ENCODE results near the gene RAET1G. TPM values are rescaled to one million over a fixed set of nuclear protein-coding genes. Genes with fewer than 3 reads are reported as not detected.
"Not testable (repeated sequence)": the region's sequence is repeated elsewhere in the genome, so short reads cannot be mapped to it uniquely, and the experiment has no call there.

The RAET1G gene, protein sequence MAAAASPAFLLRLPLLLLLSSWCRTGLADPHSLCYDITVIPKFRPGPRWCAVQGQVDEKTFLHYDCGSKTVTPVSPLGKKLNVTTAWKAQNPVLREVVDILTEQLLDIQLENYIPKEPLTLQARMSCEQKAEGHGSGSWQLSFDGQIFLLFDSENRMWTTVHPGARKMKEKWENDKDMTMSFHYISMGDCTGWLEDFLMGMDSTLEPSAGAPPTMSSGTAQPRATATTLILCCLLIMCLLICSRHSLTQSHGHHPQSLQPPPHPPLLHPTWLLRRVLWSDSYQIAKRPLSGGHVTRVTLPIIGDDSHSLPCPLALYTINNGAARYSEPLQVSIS
- 10.1 and 14.6 TPM in 2 replicates for polyA plus RNA-seq (2011; rRNA removed)
- 7.5 and 8.2 TPM in 2 replicates for polyA plus RNA-seq (2012; cell fraction: cytosol; rRNA removed)
- 10.8 and 11.0 TPM in 2 replicates for polyA plus RNA-seq (2012; cell fraction: nucleus; rRNA removed)
- polyA plus RNA-seq (2017; fragmentation: RNase III; extraction: RNeasy Plus Mini Kit Qiagen cat#74134 plus additional on column Dnase treatment) = 15.5 to 29.8 TPM (median 24.4 TPM) in 3 replicates
- polyA minus RNA-seq (2011; rRNA and poly(A)+ RNA removed) = 4.9 and 6.5 TPM in 2 replicates

DNA sequence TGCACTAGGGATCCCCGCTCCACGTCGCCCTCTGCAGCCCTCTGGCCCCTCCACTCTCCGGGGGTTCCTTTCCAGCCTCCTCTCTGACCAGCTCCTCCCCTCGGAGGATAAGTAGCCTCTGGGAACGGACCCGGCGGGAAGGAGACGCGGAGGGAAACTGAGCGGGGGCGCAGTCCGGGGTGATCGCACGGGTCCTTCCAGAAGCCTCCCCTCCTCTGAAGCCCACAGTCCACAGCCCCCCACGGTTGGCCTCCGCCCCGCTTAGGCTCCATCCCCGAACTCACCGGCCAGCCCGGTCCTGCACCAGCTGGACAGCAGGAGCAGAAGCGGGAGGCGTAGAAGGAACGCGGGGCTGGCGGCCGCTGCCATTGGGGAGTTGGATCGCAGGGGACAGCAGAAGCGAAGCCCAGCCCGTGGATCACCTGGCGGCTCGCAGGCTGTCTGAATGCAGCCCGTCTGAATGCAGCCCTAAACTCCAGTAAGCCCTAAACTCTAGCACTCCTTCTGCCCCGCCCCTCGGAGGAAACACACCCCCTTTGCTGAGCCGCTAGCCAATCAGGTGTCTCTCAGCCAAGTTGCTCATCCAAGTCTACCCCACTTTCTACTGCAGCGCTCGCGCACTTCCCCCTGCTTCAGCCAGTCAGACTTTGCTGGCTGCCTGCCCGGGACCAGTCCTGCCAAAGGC lies at the start of gene RAET1G:
Gene RAET1G, minus strand, starts transcription at position 480 of the 685 bp plus-strand sequence. Its CDS starts 111 bp downstream, at position 369.
- ATAC-seq (peak; percentile 90 to 92), DNase-seq (ENCODE audit: low read depth in 1 of 2, low spot score in 1 of 2) (peak; percentile 81 to 87), FAIRE-seq (no peak)
- Histone ChIP-seq H3K4me1 (peaks cover 11% of the 10 kb centered on the region; the same call in 1 of the 3 replicates), H3K27ac (peak within 1 kb of the TSS; percentile 56 to 85; a peak in 5 of 6 replicates), H3K4me3 (peak within 1 kb of the TSS; percentile 65), H3K9me3 (no peaks in the 10 kb centered on the region), H3K4me2 (peak within 1 kb of the TSS; percentile 79)
- TF ChIP-seq, protein P1, sequence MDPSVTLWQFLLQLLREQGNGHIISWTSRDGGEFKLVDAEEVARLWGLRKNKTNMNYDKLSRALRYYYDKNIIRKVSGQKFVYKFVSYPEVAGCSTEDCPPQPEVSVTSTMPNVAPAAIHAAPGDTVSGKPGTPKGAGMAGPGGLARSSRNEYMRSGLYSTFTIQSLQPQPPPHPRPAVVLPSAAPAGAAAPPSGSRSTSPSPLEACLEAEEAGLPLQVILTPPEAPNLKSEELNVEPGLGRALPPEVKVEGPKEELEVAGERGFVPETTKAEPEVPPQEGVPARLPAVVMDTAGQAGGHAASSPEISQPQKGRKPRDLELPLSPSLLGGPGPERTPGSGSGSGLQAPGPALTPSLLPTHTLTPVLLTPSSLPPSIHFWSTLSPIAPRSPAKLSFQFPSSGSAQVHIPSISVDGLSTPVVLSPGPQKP (IDR thresholded peaks at IDR 0.05; ENCODE audit: low read depth, low read length) = no peak
- TF ChIP-seq, protein P2, sequence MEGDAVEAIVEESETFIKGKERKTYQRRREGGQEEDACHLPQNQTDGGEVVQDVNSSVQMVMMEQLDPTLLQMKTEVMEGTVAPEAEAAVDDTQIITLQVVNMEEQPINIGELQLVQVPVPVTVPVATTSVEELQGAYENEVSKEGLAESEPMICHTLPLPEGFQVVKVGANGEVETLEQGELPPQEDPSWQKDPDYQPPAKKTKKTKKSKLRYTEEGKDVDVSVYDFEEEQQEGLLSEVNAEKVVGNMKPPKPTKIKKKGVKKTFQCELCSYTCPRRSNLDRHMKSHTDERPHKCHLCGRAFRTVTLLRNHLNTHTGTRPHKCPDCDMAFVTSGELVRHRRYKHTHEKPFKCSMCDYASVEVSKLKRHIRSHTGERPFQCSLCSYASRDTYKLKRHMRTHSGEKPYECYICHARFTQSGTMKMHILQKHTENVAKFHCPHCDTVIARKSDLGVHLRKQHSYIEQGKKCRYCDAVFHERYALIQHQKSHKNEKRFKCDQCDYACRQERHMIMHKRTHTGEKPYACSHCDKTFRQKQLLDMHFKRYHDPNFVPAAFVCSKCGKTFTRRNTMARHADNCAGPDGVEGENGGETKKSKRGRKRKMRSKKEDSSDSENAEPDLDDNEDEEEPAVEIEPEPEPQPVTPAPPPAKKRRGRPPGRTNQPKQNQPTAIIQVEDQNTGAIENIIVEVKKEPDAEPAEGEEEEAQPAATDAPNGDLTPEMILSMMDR (IDR thresholded peaks at IDR 0.05) = 0 out of 3 replicates have a peak, but pooled peaks have one; percentile 6
- no peak for TF ChIP-seq CHD4 (IDR thresholded peaks at IDR 0.05; ENCODE audit: borderline replicate concordance)
- no peak for TF ChIP-seq EHF (CRISPR knock-in tag; IDR thresholded peaks at IDR 0.05)
- TF ChIP-seq MYC (IDR thresholded peaks at IDR 0.05; ENCODE audit: borderline replicate concordance, low read length) = no peak
- TF ChIP-seq HOXB5 (CRISPR knock-in tag; IDR thresholded peaks at IDR 0.05) = no peak
- TF ChIP-seq RCOR1 (IDR thresholded peaks at IDR 0.05; ENCODE audit: low read depth, low read length) = no peak
- no peak for TF ChIP-seq KDM5A (IDR thresholded peaks at IDR 0.05)
- TF ChIP-seq, protein P3, sequence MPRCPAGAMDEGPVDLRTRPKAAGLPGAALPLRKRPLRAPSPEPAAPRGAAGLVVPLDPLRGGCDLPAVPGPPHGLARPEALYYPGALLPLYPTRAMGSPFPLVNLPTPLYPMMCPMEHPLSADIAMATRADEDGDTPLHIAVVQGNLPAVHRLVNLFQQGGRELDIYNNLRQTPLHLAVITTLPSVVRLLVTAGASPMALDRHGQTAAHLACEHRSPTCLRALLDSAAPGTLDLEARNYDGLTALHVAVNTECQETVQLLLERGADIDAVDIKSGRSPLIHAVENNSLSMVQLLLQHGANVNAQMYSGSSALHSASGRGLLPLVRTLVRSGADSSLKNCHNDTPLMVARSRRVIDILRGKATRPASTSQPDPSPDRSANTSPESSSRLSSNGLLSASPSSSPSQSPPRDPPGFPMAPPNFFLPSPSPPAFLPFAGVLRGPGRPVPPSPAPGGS (IDR thresholded peaks at IDR 0.05) = no peak
- peak; percentile 37; the same call in 1 of the 2 replicates for TF ChIP-seq POLR2A (IDR thresholded peaks at IDR 0.05; ENCODE audit: low read length)
- CTCF ChIA-PET = interaction anchor here (1.0 to 1.1 kb wide), 4 partner anchors 28 to 88 kb away, joined by 3 to 6 read pairs (median 3); no protein-coding TSS in a partner anchor
- POLR2A ChIA-PET = no interaction called here
- WGBS (ENCODE audit: missing lambda C conversion rate) = 1% methylated on average over 7 of the region's 40 CpGs

DNA sequence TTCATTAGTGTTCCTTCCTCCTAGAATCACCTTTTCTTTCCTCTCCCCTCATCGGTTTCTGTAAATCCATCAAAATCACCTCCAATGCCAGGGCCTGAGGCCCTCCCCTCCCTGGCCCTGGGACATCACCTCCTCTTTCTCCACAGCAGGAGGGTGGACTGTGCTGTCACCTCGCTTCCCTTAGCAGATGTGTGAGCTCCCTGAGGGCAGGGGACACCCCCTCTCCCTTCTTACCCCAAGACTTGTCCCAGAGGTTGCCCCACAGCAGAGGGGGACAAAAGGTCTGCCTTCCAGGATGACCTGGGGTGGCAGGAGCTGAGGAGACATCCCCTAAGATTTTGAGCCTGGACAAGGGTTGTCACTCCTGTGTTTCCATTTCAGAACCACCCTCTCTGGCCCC lies 46.7 kb upstream of the RAET1G start:
- no peak overlapping the region for H3K4me3 ChIP-seq
- TF ChIP-seq, protein P2 (IDR thresholded peaks at IDR 0.05) = no peak
- TF ChIP-seq HOXA7 (CRISPR knock-in tag; IDR thresholded peaks at IDR 0.05) = no peak
- TF ChIP-seq, protein P4, sequence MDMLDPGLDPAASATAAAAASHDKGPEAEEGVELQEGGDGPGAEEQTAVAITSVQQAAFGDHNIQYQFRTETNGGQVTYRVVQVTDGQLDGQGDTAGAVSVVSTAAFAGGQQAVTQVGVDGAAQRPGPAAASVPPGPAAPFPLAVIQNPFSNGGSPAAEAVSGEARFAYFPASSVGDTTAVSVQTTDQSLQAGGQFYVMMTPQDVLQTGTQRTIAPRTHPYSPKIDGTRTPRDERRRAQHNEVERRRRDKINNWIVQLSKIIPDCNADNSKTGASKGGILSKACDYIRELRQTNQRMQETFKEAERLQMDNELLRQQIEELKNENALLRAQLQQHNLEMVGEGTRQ (IDR thresholded peaks at IDR 0.05) = no peak
- 19% methylated on average over 2 of the region's 2 CpGs for WGBS (ENCODE audit: missing lambda C conversion rate)
- ChIA-PET CTCF (interaction anchor here (1.1 to 2.1 kb wide), 2 partner anchors 20 to 47 kb away, joined by 4 to 6 read pairs; no protein-coding TSS in a partner anchor), POLR2A (no interaction called here)
- ATAC-seq = no peak
- DNase-seq (ENCODE audit: low read depth in 1 of 2, low spot score in 1 of 2) = no peak
- no peak overlapping the region for H3K4me2 ChIP-seq
- no peaks in the 10 kb centered on the region for H3K9me3 ChIP-seq
- no peak for FAIRE-seq
- H3K27ac ChIP-seq = no peak overlapping the region
- H3K4me1 ChIP-seq = no peaks in the 10 kb centered on the region

DNA sequence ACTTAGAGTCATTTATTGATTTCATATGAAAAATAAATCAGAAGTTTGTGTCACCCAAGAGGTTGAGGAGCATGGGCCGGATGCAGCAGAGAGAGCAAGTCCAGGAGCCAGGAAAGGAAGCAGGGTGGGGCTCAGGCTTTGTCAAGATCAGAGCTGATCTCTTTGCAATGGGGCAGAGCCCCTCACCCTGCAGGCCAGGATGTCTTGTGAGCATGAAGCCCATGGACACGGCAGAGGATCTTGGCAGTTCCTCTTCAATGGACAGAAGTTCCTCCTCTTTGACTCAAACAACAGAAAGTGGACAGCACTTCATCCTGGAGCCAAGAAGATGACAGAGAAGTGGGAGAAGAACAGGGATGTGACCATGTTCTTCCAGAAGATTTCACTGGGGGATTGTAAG lies 46.0 kb upstream of the RAET1G start:
- POLR2A ChIA-PET; FAIRE-seq; ATAC-seq; H3K4me1 ChIP-seq; H3K4me2 ChIP-seq; H3K27ac ChIP-seq; H3K4me3 ChIP-seq; DNase-seq (ENCODE audit: low read depth in 1 of 2, low spot score in 1 of 2); H3K9me3 ChIP-seq: not testable (repeated sequence)
- 69% methylated on average over 2 of the region's 2 CpGs for WGBS (ENCODE audit: missing lambda C conversion rate)
- CTCF ChIA-PET = interaction anchor here (2.1 kb wide), 1 partner anchor 48 kb away, joined by 6 read pairs; no protein-coding TSS in a partner anchor

DNA sequence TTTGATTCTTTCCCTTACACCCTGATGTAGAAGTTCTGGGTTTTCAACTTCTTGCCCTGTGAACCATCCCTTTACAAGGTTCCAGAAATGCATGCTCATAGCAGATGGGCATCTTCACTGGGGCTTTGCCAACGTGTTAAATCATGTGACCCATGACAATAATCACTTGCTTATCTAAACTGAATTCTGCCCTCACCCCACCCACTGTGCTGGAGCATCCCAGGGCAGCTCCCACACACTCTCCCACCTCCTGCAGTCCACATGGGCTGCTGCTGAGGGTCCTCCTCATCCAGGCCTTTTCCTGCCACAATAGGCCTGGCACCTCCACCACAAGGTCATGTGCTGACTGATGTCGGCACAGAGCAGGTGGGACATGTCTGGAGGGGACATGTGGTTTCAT lies 45.1 kb upstream of the RAET1G start:
- H3K4me3 ChIP-seq; DNase-seq (ENCODE audit: low read depth in 1 of 2, low spot score in 1 of 2); H3K4me2 ChIP-seq; CTCF ChIA-PET; FAIRE-seq; POLR2A ChIA-PET; H3K9me3 ChIP-seq; ATAC-seq; H3K4me1 ChIP-seq; H3K27ac ChIP-seq: not testable (repeated sequence)
- 42% methylated on average over 2 of the region's 2 CpGs for WGBS (ENCODE audit: missing lambda C conversion rate)
